Prostate gland (tissue), 2 donors: ENCODE data around the gene KATNAL2.

Experiments
- POLR2A ChIP-seq: fragments of 450-650 bp; IDR thresholded peaks from one replicate; pipeline ENCODE4 v1.6.1; 2016; ENCODE audit warnings: antibody characterized with exemption, mild to moderate bottlenecking
- POLR2AphosphoS5 ChIP-seq: sonication (generic); formaldehyde crosslinking; IDR thresholded peaks from one replicate; pipeline ENCODE4 v1.6.1; 2017; ENCODE audit warnings: antibody characterized with exemption
- TF ChIP-seq, protein P1 (sequence below), 4 experiments: fragments of 200-600 bp in 2 of 4; fragments of 450-650 bp in 2 of 4; sonication (generic) in 2 of 4; IDR thresholded peaks; 1 replicate in 3 of 4; 2 replicates in 1 of 4; pipeline ENCODE4 v1.5.1; 2016 to 2019; ENCODE audit warnings: antibody characterized with exemption in 4 of 4, mild to moderate bottlenecking in 2 of 4, moderate library complexity in 2 of 4

GRCh38 chr18:47087676-47088075 lies 170.3 kb downstream of the KATNAL2 start:
- TF ChIP-seq POLR2AphosphoS5, result no peak
- TF ChIP-seq, protein P1, sequence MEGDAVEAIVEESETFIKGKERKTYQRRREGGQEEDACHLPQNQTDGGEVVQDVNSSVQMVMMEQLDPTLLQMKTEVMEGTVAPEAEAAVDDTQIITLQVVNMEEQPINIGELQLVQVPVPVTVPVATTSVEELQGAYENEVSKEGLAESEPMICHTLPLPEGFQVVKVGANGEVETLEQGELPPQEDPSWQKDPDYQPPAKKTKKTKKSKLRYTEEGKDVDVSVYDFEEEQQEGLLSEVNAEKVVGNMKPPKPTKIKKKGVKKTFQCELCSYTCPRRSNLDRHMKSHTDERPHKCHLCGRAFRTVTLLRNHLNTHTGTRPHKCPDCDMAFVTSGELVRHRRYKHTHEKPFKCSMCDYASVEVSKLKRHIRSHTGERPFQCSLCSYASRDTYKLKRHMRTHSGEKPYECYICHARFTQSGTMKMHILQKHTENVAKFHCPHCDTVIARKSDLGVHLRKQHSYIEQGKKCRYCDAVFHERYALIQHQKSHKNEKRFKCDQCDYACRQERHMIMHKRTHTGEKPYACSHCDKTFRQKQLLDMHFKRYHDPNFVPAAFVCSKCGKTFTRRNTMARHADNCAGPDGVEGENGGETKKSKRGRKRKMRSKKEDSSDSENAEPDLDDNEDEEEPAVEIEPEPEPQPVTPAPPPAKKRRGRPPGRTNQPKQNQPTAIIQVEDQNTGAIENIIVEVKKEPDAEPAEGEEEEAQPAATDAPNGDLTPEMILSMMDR (IDR thresholded peaks at IDR 0.05), result no peak
- TF ChIP-seq POLR2A, result no peak
